RWPE1 (cell line): ENCODE data around the gene PSMC6.

ENCODE experiments used
- CTCF ChIA-PET: fragments of 350-600 bp; sonication (Branson Sonifier 250); formaldehyde crosslinking; extraction: SDS; loops from one replicate; lab custom pipeline; 2021; lab: Yijun Ruan, JAX
- POLR2A ChIA-PET: fragments of 400-600 bp; formaldehyde crosslinking; extraction: SDS; loops from one replicate; lab custom pipeline; 2020; ENCODE audit warnings: antibody characterized with exemption; ENCODE audit not compliant: low non-redundant PET; lab: Yijun Ruan, JAX
- DNase-seq: peaks from one replicate; pipeline ENCODE4 v3.0.0; 2012; ENCODE audit warnings: low spot score
- H3K27ac ChIP-seq: fragments of 450-650 bp; 2 replicates; pipeline ENCODE4 v1.5.1; 2017
- TF ChIP-seq, protein P1 (sequence below): fragments of 450-650 bp; conservative IDR thresholded peaks from 2 replicates; pipeline ENCODE4 v1.5.1; 2017; ENCODE audit warnings: low read depth, mild to moderate bottlenecking

PSMC6 gene

GRCh38 chr14:52694761-52695480 is 12.1 kb upstream of the PSMC6 start:
- peak; percentile 22 for DNase-seq
- CTCF ChIA-PET, result no interaction called here
- POLR2A ChIA-PET, result interaction anchor here (0.5 to 1.0 kb wide), 2 partner anchors 13 to 1953 kb away, joined by 3 read pairs; no protein-coding TSS in a partner anchor
- H3K27ac ChIP-seq, result peak overlapping the region; percentile 97
- TF ChIP-seq, protein P1, sequence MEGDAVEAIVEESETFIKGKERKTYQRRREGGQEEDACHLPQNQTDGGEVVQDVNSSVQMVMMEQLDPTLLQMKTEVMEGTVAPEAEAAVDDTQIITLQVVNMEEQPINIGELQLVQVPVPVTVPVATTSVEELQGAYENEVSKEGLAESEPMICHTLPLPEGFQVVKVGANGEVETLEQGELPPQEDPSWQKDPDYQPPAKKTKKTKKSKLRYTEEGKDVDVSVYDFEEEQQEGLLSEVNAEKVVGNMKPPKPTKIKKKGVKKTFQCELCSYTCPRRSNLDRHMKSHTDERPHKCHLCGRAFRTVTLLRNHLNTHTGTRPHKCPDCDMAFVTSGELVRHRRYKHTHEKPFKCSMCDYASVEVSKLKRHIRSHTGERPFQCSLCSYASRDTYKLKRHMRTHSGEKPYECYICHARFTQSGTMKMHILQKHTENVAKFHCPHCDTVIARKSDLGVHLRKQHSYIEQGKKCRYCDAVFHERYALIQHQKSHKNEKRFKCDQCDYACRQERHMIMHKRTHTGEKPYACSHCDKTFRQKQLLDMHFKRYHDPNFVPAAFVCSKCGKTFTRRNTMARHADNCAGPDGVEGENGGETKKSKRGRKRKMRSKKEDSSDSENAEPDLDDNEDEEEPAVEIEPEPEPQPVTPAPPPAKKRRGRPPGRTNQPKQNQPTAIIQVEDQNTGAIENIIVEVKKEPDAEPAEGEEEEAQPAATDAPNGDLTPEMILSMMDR, result no peak

- TF ChIP-seq, protein P1, result no peak
- peak; percentile 65 for DNase-seq
- ChIA-PET CTCF (interaction anchor here (0.7 kb wide), 1 partner anchor 60 kb away, joined by 4 read pairs; no protein-coding TSS in a partner anchor), POLR2A (interaction anchor here (0.6 to 1.0 kb wide), 2 partner anchors 12 to 74 kb away, joined by 3 read pairs; no protein-coding TSS in a partner anchor)
- peak within 1 kb of the TSS; percentile 97 for H3K27ac ChIP-seq
Measured at GRCh38 chr14:52695481-52696091, 11.4 kb upstream of the PSMC6 start, which contains the start of gene ERO1A. Gene ERO1A, minus strand, starts transcription at chr14:52695558. Its CDS starts 77 bp downstream, at chr14:52695481.

GRCh38 chr14:52700701-52701172 is 6.3 kb upstream of the PSMC6 start:
- TF ChIP-seq, protein P1, result no peak
- H3K27ac ChIP-seq, result no peak overlapping the region
- CTCF ChIA-PET, result no interaction called here
- POLR2A ChIA-PET, result no interaction called here
- DNase-seq, result peak; percentile 71

DNA sequence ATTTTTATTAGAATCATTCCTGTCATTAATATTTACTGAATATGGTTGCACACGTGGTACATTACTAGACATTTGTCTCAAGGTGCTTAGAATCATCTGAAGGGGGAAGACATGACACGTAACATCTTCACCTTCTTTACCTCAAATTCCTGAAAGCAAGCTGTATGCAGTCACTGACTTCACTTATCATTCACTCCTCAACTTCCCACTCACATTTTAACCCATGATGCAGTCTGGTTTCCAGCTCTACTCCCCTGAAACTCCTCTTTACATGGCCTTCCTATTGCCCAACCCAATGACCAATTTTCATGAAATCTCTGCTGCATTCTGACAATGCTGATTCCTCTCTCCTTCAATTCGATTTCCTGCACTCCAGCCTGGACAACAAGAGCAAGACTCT is 5.8 kb upstream of the PSMC6 start:
- ChIA-PET POLR2A (no interaction called here), CTCF (no interaction called here)
- H3K27ac ChIP-seq, result no peak overlapping the region
- DNase-seq, result no peak
- TF ChIP-seq, protein P1, result no peak

GRCh38 chr14:52703225-52703624 is 3.8 kb upstream of the PSMC6 start:
- ChIA-PET CTCF (no interaction called here), POLR2A (interaction anchor here (0.6 kb wide), 1 partner anchor 12 kb away, joined by 5 read pairs; no protein-coding TSS in a partner anchor)
- DNase-seq, result peak; percentile 80
- H3K27ac ChIP-seq, result peak overlapping the region; percentile 66
- TF ChIP-seq, protein P1, result no peak

DNA sequence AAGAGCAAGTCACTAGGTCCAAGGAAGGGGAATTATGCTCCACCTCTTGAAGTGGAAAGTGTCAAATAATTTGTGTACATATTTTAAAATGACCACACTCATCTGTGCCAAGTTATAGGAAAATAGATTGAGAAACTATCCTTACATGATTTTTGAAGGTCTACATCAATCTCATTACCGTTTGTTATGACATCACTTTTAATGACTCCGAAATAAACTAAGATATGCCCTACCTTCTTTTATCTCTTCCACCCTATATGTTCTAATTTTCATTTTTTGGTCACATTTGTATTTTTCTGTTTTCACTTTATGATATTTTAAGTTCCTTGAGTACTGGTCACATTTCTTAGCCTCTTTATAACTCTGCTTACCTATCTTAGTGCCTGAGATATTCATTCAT is 3.3 kb upstream of the PSMC6 start:
- TF ChIP-seq, protein P1, result no peak
- ChIA-PET CTCF (no interaction called here), POLR2A (no interaction called here)
- no peak for DNase-seq
- peak overlapping the region; percentile 66 for H3K27ac ChIP-seq
